K562 (cell line): ENCODE measurements around the gene ACSM6. TPM values are rescaled to one million over a fixed set of nuclear protein-coding genes. Genes with fewer than 3 reads are reported as not detected.

Experiments used
- AFF4 ChIP-seq: sonication (generic); formaldehyde crosslinking; IDR thresholded peaks from 2 replicates; pipeline ENCODE4 v1.8.0; 2023; ENCODE audit warnings: mild to moderate bottlenecking, missing genetic modification reagents
- ARID1B ChIP-seq: fragments of 450-650 bp; IDR thresholded peaks from 2 replicates; pipeline ENCODE4 v1.6.1; 2016; ENCODE audit warnings: antibody characterized with exemption, mild to moderate bottlenecking, inconsistent platforms
- CBX2 ChIP-seq: fragments of 200-600 bp; sonication (generic); IDR thresholded peaks from one replicate; pipeline ENCODE4 v1.6.1; 2012; ENCODE audit warnings: mild to moderate bottlenecking, low read length, inconsistent platforms; ENCODE audit not compliant: insufficient read depth, poor library complexity, severe bottlenecking
- E2F3 ChIP-seq: fragments of 250-450 bp; sonication (Bioruptor Pico); IDR thresholded peaks from 2 replicates; pipeline ENCODE4 v1.4.0; 2020; ENCODE audit warnings: mild to moderate bottlenecking
- ESRRA ChIP-seq: fragments of 450-650 bp; IDR thresholded peaks from 2 replicates; pipeline ENCODE4 v1.6.1; 2014; ENCODE audit warnings: low read depth, mild to moderate bottlenecking, moderate library complexity, borderline replicate concordance
- FOSL1 ChIP-seq: fragments of 200-800 bp; sonication (Bioruptor generic); conservative IDR thresholded peaks from 2 replicates; pipeline ENCODE4 v1.6.1; 2016; ENCODE audit warnings: missing genetic modification characterization, missing compliant biosample characterization
- FOXJ3 ChIP-seq: sonication (generic); formaldehyde crosslinking; IDR thresholded peaks from 2 replicates; pipeline ENCODE4 v1.4.0; 2020; ENCODE audit warnings: mild to moderate bottlenecking, missing genetic modification reagents
- KDM1A ChIP-seq, 2 experiments: fragments of 450-650 bp; IDR thresholded peaks; 2 replicates each; pipeline ENCODE4 v1.6.1; 2016; ENCODE audit warnings: mild to moderate bottlenecking in 2 of 2
- KLF6 ChIP-seq: fragments of 250-450 bp; sonication (Bioruptor Pico); IDR thresholded peaks from 2 replicates; pipeline ENCODE4 v1.4.0; 2020; ENCODE audit warnings: mild to moderate bottlenecking, moderate library complexity, borderline replicate concordance
- MAZ ChIP-seq, 2 experiments: fragments of 450-650 bp in 1 of 2; sonication (generic) in 1 of 2; formaldehyde crosslinking; IDR thresholded peaks in 1 of 2; conservative IDR thresholded peaks in 1 of 2; 2 replicates each; pipeline versions ENCODE4 v1.4.0 to v1.5.0; 2020; ENCODE audit warnings: mild to moderate bottlenecking in 1 of 2, missing genetic modification reagents in 1 of 2
- MCM2 ChIP-seq: fragments of 450-650 bp; IDR thresholded peaks from 2 replicates; pipeline ENCODE4 v1.6.1; 2017; ENCODE audit warnings: low read depth, mild to moderate bottlenecking
- NCOA4 ChIP-seq: fragments of 450-650 bp; IDR thresholded peaks from 2 replicates; pipeline ENCODE4 v1.6.1; 2018; ENCODE audit warnings: mild to moderate bottlenecking; ENCODE audit not compliant: partially characterized antibody
- NFE2 ChIP-seq: IDR thresholded peaks from 2 replicates; pipeline ENCODE4 v1.6.1; 2014; ENCODE audit warnings: antibody characterized with exemption, low read depth
- POLR2A ChIP-seq: fragments of 450-650 bp; conservative IDR thresholded peaks from 2 replicates; pipeline ENCODE4 v1.6.1; 2016
- PTTG1 ChIP-seq: fragments of 450-650 bp; IDR thresholded peaks from 2 replicates; pipeline ENCODE4 v1.6.1; 2016; ENCODE audit warnings: low read depth, mild to moderate bottlenecking, missing genetic modification characterization, missing compliant biosample characterization
- ZNF407 ChIP-seq: fragments of 450-650 bp; IDR thresholded peaks from 2 replicates; pipeline ENCODE4 v1.6.1; 2016; ENCODE audit warnings: low read depth
- ZNF696 ChIP-seq: fragments of 250-450 bp; sonication (Bioruptor Pico); conservative IDR thresholded peaks from 2 replicates; pipeline ENCODE4 v1.4.0; 2020; ENCODE audit warnings: mild to moderate bottlenecking, moderate library complexity
- polyA plus RNA-seq, 8 experiments: library from polyadenylated mRNA; depleted of rRNA in 4 of 8; stranded (reverse) in 5 of 8; unstranded in 3 of 8; fragments of >200 nt; fragmentation: Nextera tagmentation in 2 of 8; fragmentation: Illumina TruSeq in 1 of 8; extraction: Ambion mirVana in 2 of 8; extraction: Trizol in 1 of 8; gene quantifications; 2 replicates each; pipeline versions ENCODE4 v1.2.1 to v1.2.3, GENCODE V29; 2011 to 2014; ENCODE audit warnings: inconsistent platforms in 1 of 8, missing spikeins in 1 of 8
- total RNA-seq, 7 experiments: library from RNA; depleted of rRNA in 6 of 7; stranded (reverse); fragments of >200 nt in 6 of 7; fragmentation: Illumina TruSeq in 2 of 7; extraction: Trizol in 2 of 7; gene quantifications; 2 replicates each; pipeline versions ENCODE4 v1.2.1 to v1.2.3, GENCODE V29; 2011 to 2021; ENCODE audit warnings: low replicate concordance in 1 of 7

The ACSM6 gene
- total and polyA plus RNA-seq, 9 of the 15 experiments (the other 6 are each of a cell fraction or from before 2014, with no cell fraction given): not detected

DNA sequence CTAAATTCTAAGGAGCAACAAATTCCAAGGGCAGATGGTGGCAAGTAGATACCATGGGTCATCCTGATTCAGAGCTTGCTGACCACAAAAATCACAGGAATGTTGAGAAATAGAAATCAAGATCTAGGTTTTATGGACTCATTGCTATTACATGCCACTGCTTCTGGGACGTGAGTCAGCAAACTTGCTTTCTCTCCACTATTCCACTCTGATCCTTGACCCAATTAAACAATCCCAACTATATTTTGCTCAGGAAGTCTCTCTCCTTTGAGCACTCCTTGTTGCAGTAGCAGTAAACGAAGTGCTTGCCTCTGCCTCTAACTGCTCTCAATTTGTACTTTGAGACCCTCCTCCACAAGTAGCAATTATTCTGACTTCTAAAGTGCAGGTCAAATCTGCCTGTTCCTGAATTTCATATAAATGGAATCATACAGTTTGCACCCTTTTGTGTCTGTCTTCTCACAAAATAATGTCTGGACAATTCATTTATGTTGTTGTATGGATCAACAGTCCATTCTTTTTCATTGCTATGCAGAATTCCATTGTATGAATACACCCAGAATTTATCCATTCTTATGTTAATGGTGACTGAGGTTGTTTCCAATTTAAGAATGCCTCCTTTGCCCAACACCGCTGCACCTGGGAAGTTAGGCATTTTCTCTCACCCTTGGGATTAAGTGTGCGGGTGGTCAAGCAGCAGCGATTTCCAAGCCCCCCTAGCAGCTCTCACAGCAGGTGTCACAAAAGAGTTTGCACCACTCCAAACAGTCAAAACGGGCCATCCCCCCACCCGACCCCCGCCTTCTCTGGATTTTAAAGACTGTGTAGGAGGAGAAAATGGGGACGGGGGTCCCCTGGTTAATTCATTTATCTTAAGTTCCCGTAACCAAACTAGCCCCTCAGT, 35.9 kb downstream of the ACSM6 start (continued):
- TF ChIP-seq POLR2A (no peak), KLF6 (CRISPR knock-in tag) (no peak), ZNF696 (no peak), NFE2 (peak; percentile 81), ZNF407 (no peak), KDM1A (IDR thresholded peaks at IDR 0.05) (peak; percentile 91), MCM2 (no peak), E2F3 (no peak), ESRRA (peak; percentile 31; the same call in 1 of the 2 replicates), NCOA4 (no peak), FOXJ3 (no peak), AFF4 (CRISPR knock-in tag) (no peak), ARID1B (0 out of 2 replicates have a peak, but pooled peaks have one; percentile 10), CBX2 (no peak), MAZ (CRISPR knock-in tag; conservative IDR thresholded peaks at IDR 0.05 in 1 of 2, IDR thresholded peaks at IDR 0.05 in 1 of 2) (no peak), PTTG1 (no peak), FOSL1 (peak; percentile 39)
